Stomach (tissue), 9 donors: Measurements from ENCODE around the gene STARD5. TPM values are rescaled to one million over a fixed set of nuclear protein-coding genes. Genes with fewer than 3 reads are reported as not detected.

Experiments
- DNase-seq, 2 donors: peaks; one replicate each; pipeline versions ENCODE4 v3.0.0 to v3.0.0-alpha.2; 2013 to 2019
- H3K27ac ChIP-seq, 5 donors: fragments of 200-600 bp in 4 of 5; sonication (generic) in 4 of 5; one replicate each; pipeline ENCODE4 v1.5.1; 2013 to 2019; ENCODE audit warnings: mild to moderate bottlenecking in 1 of 5, moderate library complexity in 1 of 5
- H3K27me3 ChIP-seq, 3 donors: fragments of 200-600 bp; sonication (generic); one replicate each; pipeline ENCODE4 v1.5.1; 2017 to 2019; ENCODE audit warnings: mixed run types in 1 of 3
- H3K36me3 ChIP-seq, 4 donors: fragments of 200-600 bp; sonication (generic); 1 replicate in 3 of 4; 2 replicates in 1 of 4; pipeline ENCODE4 v1.5.1; 2016 to 2019
- H3K4me1 ChIP-seq, 4 donors: fragments of 200-600 bp; sonication (generic); one replicate each; pipeline ENCODE4 v1.5.1; 2016 to 2019
- H3K4me3 ChIP-seq, 4 donors: fragments of 200-600 bp; sonication (generic) in 3 of 4; one replicate each; pipeline ENCODE4 v1.5.1; 2016 to 2019; ENCODE audit warnings: mild to moderate bottlenecking in 1 of 4
- H3K9me3 ChIP-seq, 4 donors: fragments of 200-600 bp; sonication (generic); one replicate each; pipeline ENCODE4 v1.5.1; 2016 to 2019
- CTCF ChIP-seq, 7 experiments: fragments of 450-650 bp in 4 of 7; fragments of 200-600 bp in 3 of 7; sonication (generic) in 3 of 7; IDR thresholded peaks; one replicate each; pipeline ENCODE4 v1.5.1; 2016 to 2019; ENCODE audit warnings: antibody characterized with exemption in 7 of 7, control low read depth in 2 of 7, mild to moderate bottlenecking in 1 of 7
- EP300 ChIP-seq: sonication (generic); formaldehyde crosslinking; IDR thresholded peaks from one replicate; pipeline ENCODE4 v1.6.1; 2017; ENCODE audit warnings: antibody characterized with exemption
- POLR2A ChIP-seq, 4 donors: fragments of 450-650 bp; IDR thresholded peaks; one replicate each; pipeline ENCODE4 v1.6.1; 2016; ENCODE audit warnings: antibody characterized with exemption in 4 of 4, control low read depth in 2 of 4, mild to moderate bottlenecking in 1 of 4, moderate library complexity in 1 of 4
- POLR2AphosphoS5 ChIP-seq, 3 donors: sonication (generic); formaldehyde crosslinking; IDR thresholded peaks; one replicate each; pipeline ENCODE4 v1.6.1; 2016; ENCODE audit warnings: antibody characterized with exemption in 3 of 3
- WGBS, 5 donors: extraction: QIAGEN DNeasy Blood & Tissue Kit in 3 of 5; methylation state at CpG; one replicate each; pipeline versions ENCODE4 v1.1.5 to v1.1.7; 2013 to 2018; 5-methylcytosine and 5-hydroxymethylcytosine counted together
- intact Hi-C: fragments of 100-400 bp; cut with DNase I; formaldehyde crosslinking; loops from one replicate; pipeline ENCODE4 v1.15.1; 2023; ENCODE audit warnings: low total_unique reads
- polyA plus RNA-seq, 3 donors: library from polyadenylated mRNA; stranded (reverse); fragments of 200-250 nt; gene quantifications; one replicate each; pipeline ENCODE4 v1.2.3, GENCODE V29; 2013
- total RNA-seq, 5 donors: library from RNA; depleted of rRNA; stranded (reverse); fragments of >200 nt; gene quantifications; one replicate each; pipeline versions ENCODE4 v1.1.0 to v1.2.3, GENCODE V29; 2014 to 2016
- donor health status: healthy with polysubstance abuse.
- donor health status: Bipolar disorder and iron deficiency.
- donor health status: healthy.

Gene STARD5
- total and polyA plus RNA-seq, 8 donors, result 0.89 to 157 (median 4.2) TPM; not detected in 1

- TF ChIP-seq CTCF (IDR thresholded peaks at IDR 0.05) (no peak), POLR2AphosphoS5 (IDR thresholded peaks at IDR 0.05) (no peak), EP300 (no peak)
- 51 to 74% (median 62%) methylated on average over 8 of the region's 8 CpGs for WGBS, 5 donors
- H3K4me3 ChIP-seq, result no peak overlapping the region
- no peaks in the 10 kb centered on the region for H3K27me3 ChIP-seq
- no peaks in the 10 kb centered on the region for H3K36me3 ChIP-seq
- intact Hi-C loops, result no loop called here
- peak overlapping the region in 1 of 5 donors; percentile 46 for H3K27ac ChIP-seq
- H3K9me3 ChIP-seq, result no peaks in the 10 kb centered on the region
- H3K4me1 ChIP-seq, result no peaks in the 10 kb centered on the region
- DNase-seq, result peak in 1 of 2 donors; percentile 76
These were observed 14.4 kb upstream of the STARD5 start for GRCh38 chr15:81338170-81339007.

DNA sequence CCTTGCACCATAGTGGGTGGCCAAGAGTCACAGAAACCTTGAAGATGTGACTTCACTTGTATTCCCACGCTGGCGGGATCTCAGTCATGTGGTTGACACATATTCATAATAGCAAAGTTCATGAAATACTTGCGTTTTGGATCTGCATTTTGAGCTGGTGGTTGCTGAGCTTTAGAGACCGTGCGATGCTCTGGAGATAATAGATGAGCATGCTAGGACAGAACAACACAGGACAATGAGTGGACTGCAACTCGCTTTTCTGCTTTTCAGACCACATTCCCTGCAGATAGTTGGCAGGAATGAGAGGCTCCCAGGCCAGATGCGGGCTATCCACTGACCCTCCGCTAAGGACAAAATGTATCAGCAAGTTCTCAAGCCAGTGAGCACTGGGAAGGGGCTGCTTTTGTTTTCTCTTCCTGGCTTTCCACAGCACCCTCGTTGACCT lies 13.8 kb upstream of the STARD5 start:
- Histone ChIP-seq H3K36me3 (no peaks in the 10 kb centered on the region), H3K9me3 (no peaks in the 10 kb centered on the region), H3K4me3 (no peak overlapping the region), H3K27me3 (no peaks in the 10 kb centered on the region), H3K4me1 (no peaks in the 10 kb centered on the region), H3K27ac (peak overlapping the region in 1 of 5 donors; percentile 46)
- WGBS, 5 donors, result 66 to 84% (median 81%) methylated on average over 9 of the region's 9 CpGs
- intact Hi-C loops, result no loop called here
- peak in 1 of 2 donors; percentile 26 for DNase-seq
- TF ChIP-seq EP300 (no peak), POLR2AphosphoS5 (IDR thresholded peaks at IDR 0.05) (no peak), CTCF (IDR thresholded peaks at IDR 0.05) (no peak), POLR2A (IDR thresholded peaks at IDR 0.05) (no peak)

DNA sequence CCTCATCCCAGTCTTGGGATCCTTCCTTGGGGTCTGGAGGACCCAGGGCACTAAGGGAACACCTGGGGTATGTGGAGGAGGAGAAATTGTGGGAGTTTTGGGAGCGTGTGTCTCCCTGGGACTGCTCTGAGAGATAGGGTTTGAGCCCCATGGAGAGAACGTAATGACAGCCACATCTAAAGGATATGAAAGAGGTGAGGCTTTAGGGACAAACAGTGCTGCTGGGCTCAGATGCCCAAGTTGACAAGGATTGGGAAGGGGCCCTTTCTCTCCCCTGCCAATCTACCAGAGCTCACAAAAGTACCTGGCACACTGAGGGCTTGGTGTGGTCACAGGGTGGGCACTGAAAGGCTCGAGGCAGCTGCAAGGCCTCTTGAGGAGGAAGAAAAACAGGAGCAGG lies 13.3 kb upstream of the STARD5 start:
- Histone ChIP-seq H3K9me3 (no peaks in the 10 kb centered on the region), H3K4me3 (no peak overlapping the region), H3K27ac (peak overlapping the region in 1 of 5 donors; percentile 46), H3K27me3 (no peaks in the 10 kb centered on the region), H3K36me3 (no peaks in the 10 kb centered on the region), H3K4me1 (no peaks in the 10 kb centered on the region)
- 82 to 91% (median 88%) methylated on average over 3 of the region's 3 CpGs for WGBS, 5 donors
- no peak for DNase-seq
- TF ChIP-seq CTCF (IDR thresholded peaks at IDR 0.05), result no peak
- TF ChIP-seq EP300, result no peak
- no peak for TF ChIP-seq POLR2AphosphoS5 (IDR thresholded peaks at IDR 0.05)
- intact Hi-C loops, result no loop called here

GRCh38 chr15:81336568-81336967 lies 12.6 kb upstream of the STARD5 start:
- Histone ChIP-seq H3K4me3 (no peak overlapping the region), H3K27me3 (no peaks in the 10 kb centered on the region), H3K9me3 (no peaks in the 10 kb centered on the region), H3K36me3 (no peaks in the 10 kb centered on the region), H3K4me1 (no peaks in the 10 kb centered on the region), H3K27ac (no peak overlapping the region)
- intact Hi-C loops, result no loop called here
- no peak for TF ChIP-seq POLR2A (IDR thresholded peaks at IDR 0.05)
- TF ChIP-seq CTCF (IDR thresholded peaks at IDR 0.05), result peak in 1 of 7 experiments; percentile 7
- no peak for DNase-seq
- WGBS, 5 donors, result 83 to 91% (median 86%) methylated on average over 4 of the region's 4 CpGs
